H1 (cell line): ENCODE results near the gene RPS17. TPM values are rescaled to one million over a fixed set of nuclear protein-coding genes. Genes with fewer than 3 reads are reported as not detected.

ENCODE experiments used
- ATF2 ChIP-seq: IDR thresholded peaks from 2 replicates; pipeline ENCODE4 v1.6.1; 2012; ENCODE audit warnings: low read length, inconsistent platforms
- CEBPB ChIP-seq: IDR thresholded peaks from 2 replicates; pipeline ENCODE4 v1.6.1; 2012; ENCODE audit warnings: low read depth, low read length
- CREB1 ChIP-seq: IDR thresholded peaks from 2 replicates; pipeline ENCODE4 v1.6.1; 2012; ENCODE audit warnings: inconsistent platforms
- GABPA ChIP-seq: IDR thresholded peaks from 2 replicates; pipeline ENCODE4 v1.6.1; 2011; ENCODE audit warnings: mild to moderate bottlenecking, low read length, moderate library complexity, borderline replicate concordance; ENCODE audit not compliant: insufficient read depth
- KDM5A ChIP-seq: fragments of 200-600 bp; IDR thresholded peaks from 2 replicates; pipeline ENCODE4 v1.7.1; 2012; ENCODE audit warnings: mild to moderate bottlenecking, low read length, inconsistent platforms, mixed read lengths
- POLR2A ChIP-seq, 2 experiments: IDR thresholded peaks; 1 replicate in 1 of 2; 2 replicates in 1 of 2; pipeline ENCODE4 v1.6.1; 2011; ENCODE audit warnings: low read depth in 2 of 2, low read length in 2 of 2, mild to moderate bottlenecking in 2 of 2; ENCODE audit errors: control extremely low read depth in 1 of 2
- RNF2 ChIP-seq: fragments of 200-900, 300-1000 bp; sonication (generic); IDR thresholded peaks from 2 replicates; pipeline ENCODE4 v1.7.1; 2016; ENCODE audit warnings: borderline replicate concordance, low read depth, mild to moderate bottlenecking, antibody characterized with exemption, low read length; ENCODE audit not compliant: poor library complexity, severe bottlenecking; ENCODE audit errors: missing control alignments
- RXRA ChIP-seq: IDR thresholded peaks from 2 replicates; pipeline ENCODE4 v1.6.1; 2011; ENCODE audit warnings: low read depth, mild to moderate bottlenecking, low read length, moderate library complexity; ENCODE audit not compliant: insufficient read depth
- SUZ12 ChIP-seq: fragments of 200-600 bp; sonication (generic); IDR thresholded peaks from 2 replicates; pipeline ENCODE4 v1.6.1; 2012; ENCODE audit warnings: mild to moderate bottlenecking, inconsistent platforms, low read length, moderate library complexity, mixed read lengths
- TAF7 ChIP-seq: optimal IDR thresholded peaks from 2 replicates; pipeline ENCODE3; 2011; ENCODE audit warnings: low read depth, mild to moderate bottlenecking, inconsistent platforms, low read length, moderate library complexity, borderline replicate concordance
- YY1 ChIP-seq: IDR thresholded peaks from 2 replicates; pipeline ENCODE4 v1.6.1; 2011; ENCODE audit warnings: low read depth, mild to moderate bottlenecking, low read length
- polyA plus RNA-seq, 7 experiments: library from polyadenylated mRNA; depleted of rRNA in 3 of 7; stranded (reverse) in 5 of 7; unstranded in 2 of 7; fragments of >200 nt in 5 of 7; fragments of 200-250 nt in 2 of 7; gene quantifications; 1 replicate in 5 of 7; 2 replicates in 1 of 7; 4 replicates in 1 of 7; pipeline versions ENCODE4 v1.2.1 to v1.2.3, GENCODE V29; 2011 to 2013; ENCODE audit warnings: missing spikeins in 2 of 7, mixed read lengths in 2 of 7
- total RNA-seq: library from RNA; stranded (reverse); fragmentation: NEBNext Ultra II Directional; extraction: Animal tissue kit (Norgen Biotek cat#: 25700); gene quantifications from 2 replicates; pipeline ENCODE4 v1.2.1, GENCODE V29; 2021
- TF ChIP-seq, protein P1 (sequence below): IDR thresholded peaks from 2 replicates; pipeline ENCODE4 v1.6.1; 2011; ENCODE audit warnings: low read depth, mild to moderate bottlenecking, low read length; ENCODE audit not compliant: insufficient read depth

Gene RPS17
- total and polyA plus RNA-seq, 2 of the 8 experiments (the other 6 are each of a cell fraction or from before 2014, with no cell fraction given) = 2,416 to 5,590 TPM

GRCh38 chr15:82535566-82536408 lies 4.5 kb downstream of the RPS17 start (continued):
- TF ChIP-seq, protein P1, sequence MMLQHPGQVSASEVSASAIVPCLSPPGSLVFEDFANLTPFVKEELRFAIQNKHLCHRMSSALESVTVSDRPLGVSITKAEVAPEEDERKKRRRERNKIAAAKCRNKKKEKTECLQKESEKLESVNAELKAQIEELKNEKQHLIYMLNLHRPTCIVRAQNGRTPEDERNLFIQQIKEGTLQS = no peak
- TF ChIP-seq CREB1 (no peak), TAF7 (peak; percentile 15), CEBPB (no peak), YY1 (no peak), KDM5A (no peak), ATF2 (peak; percentile 54; the same call in 1 of the 2 replicates), GABPA (no peak), POLR2A (IDR thresholded peaks at IDR 0.05; ENCODE audit: control extremely low read depth in 1 of 2, low read depth in 2 of 2, low read length in 2 of 2) (peak; percentile 69 to 86), SUZ12 (no peak), RNF2 (no peak), RXRA (no peak)
